HepG2 (cell line): Measurements from ENCODE around the gene PROC. TPM values are rescaled to one million over a fixed set of nuclear protein-coding genes. Genes with fewer than 3 reads are reported as not detected.

Source experiments
- ARID4A ChIP-seq: sonication (generic); formaldehyde crosslinking; IDR thresholded peaks from 2 replicates; pipeline ENCODE4 v1.5.0; 2020; ENCODE audit warnings: mild to moderate bottlenecking, missing genetic modification reagents, borderline replicate concordance
- ATM ChIP-seq: fragments of 450-650 bp; IDR thresholded peaks from 2 replicates; pipeline ENCODE4 v1.7.1; 2017; ENCODE audit warnings: mild to moderate bottlenecking, borderline replicate concordance
- CHD4 ChIP-seq: fragments of 200-600 bp; sonication (generic); IDR thresholded peaks from 2 replicates; pipeline ENCODE4 v1.7.0; 2017; ENCODE audit warnings: mild to moderate bottlenecking, low read length, borderline replicate concordance
- E2F2 ChIP-seq: sonication (generic); formaldehyde crosslinking; IDR thresholded peaks from 2 replicates; pipeline ENCODE4 v1.4.0; 2020; ENCODE audit warnings: missing genetic modification reagents, borderline replicate concordance
- EED ChIP-seq: sonication (generic); formaldehyde crosslinking; IDR thresholded peaks from 2 replicates; pipeline ENCODE4 v1.5.0; 2020; ENCODE audit warnings: mild to moderate bottlenecking, missing genetic modification reagents
- FIP1L1 ChIP-seq: fragments of 200-400 bp; formaldehyde crosslinking; IDR thresholded peaks from 2 replicates; pipeline ENCODE4 v1.6.1; 2018; ENCODE audit warnings: low read depth, mild to moderate bottlenecking, low read length, moderate library complexity, borderline replicate concordance; ENCODE audit not compliant: insufficient read depth
- MAFF ChIP-seq: IDR thresholded peaks from 2 replicates; pipeline ENCODE4 v1.6.1; 2011; ENCODE audit warnings: low read depth, low read length, improper control_type of control experiment
- MXD3 ChIP-seq: IDR thresholded peaks from 2 replicates; pipeline ENCODE4 v1.6.1; 2016; ENCODE audit warnings: mild to moderate bottlenecking, missing biosample characterization, missing genetic modification reagents
- NFE2L2 ChIP-seq: fragments of 150-350 bp; IDR thresholded peaks from 2 replicates; pipeline ENCODE4 v1.6.1; 2014; ENCODE audit warnings: low read length
- NFIC ChIP-seq: IDR thresholded peaks from 2 replicates; pipeline ENCODE4 v1.6.1; 2012; ENCODE audit warnings: mild to moderate bottlenecking, low read length, inconsistent platforms
- PLSCR1 ChIP-seq: sonication (generic); formaldehyde crosslinking; IDR thresholded peaks from 2 replicates; pipeline ENCODE4 v1.5.0; 2020; ENCODE audit warnings: missing genetic modification reagents, mild to moderate bottlenecking, borderline replicate concordance
- SP4 ChIP-seq: sonication (generic); formaldehyde crosslinking; IDR thresholded peaks from 2 replicates; pipeline ENCODE4 v1.8.1; 2023; ENCODE audit warnings: mild to moderate bottlenecking, missing genetic modification reagents
- TEF ChIP-seq: sonication (generic); formaldehyde crosslinking; IDR thresholded peaks from 2 replicates; pipeline ENCODE4 v1.5.0; 2020; ENCODE audit warnings: missing genetic modification reagents
- ZBTB42 ChIP-seq: sonication (generic); formaldehyde crosslinking; IDR thresholded peaks from 2 replicates; pipeline ENCODE4 v1.5.0; 2020; ENCODE audit warnings: mild to moderate bottlenecking, missing genetic modification reagents
- ZFAT ChIP-seq: sonication (generic); formaldehyde crosslinking; conservative IDR thresholded peaks from 2 replicates; pipeline ENCODE4 v1.8.1; 2023; ENCODE audit warnings: missing genetic modification reagents, inconsistent platforms
- ZNF138 ChIP-seq: sonication (generic); formaldehyde crosslinking; IDR thresholded peaks from 2 replicates; pipeline ENCODE4 v1.5.0; 2020; ENCODE audit warnings: mild to moderate bottlenecking, low read depth, missing genetic modification reagents
- ZNF329 ChIP-seq: sonication (generic); formaldehyde crosslinking; IDR thresholded peaks from 2 replicates; pipeline ENCODE4 v1.9.0; 2021; ENCODE audit warnings: low read depth, mild to moderate bottlenecking, missing genetic modification reagents
- ZNF709 ChIP-seq: sonication (generic); formaldehyde crosslinking; IDR thresholded peaks from 2 replicates; pipeline ENCODE4 v1.5.0; 2020; ENCODE audit warnings: mild to moderate bottlenecking, missing genetic modification reagents
- ZNF775 ChIP-seq: sonication (generic); formaldehyde crosslinking; IDR thresholded peaks from 2 replicates; pipeline ENCODE4 v1.4.0; 2020; ENCODE audit warnings: missing genetic modification reagents, mild to moderate bottlenecking, moderate library complexity, borderline replicate concordance
- ZNF776 ChIP-seq: sonication (generic); formaldehyde crosslinking; IDR thresholded peaks from 2 replicates; pipeline ENCODE4 v1.4.0; 2020; ENCODE audit warnings: mild to moderate bottlenecking, missing genetic modification reagents
- ZNF878 ChIP-seq: sonication (generic); formaldehyde crosslinking; IDR thresholded peaks from 2 replicates; pipeline ENCODE4 v1.8.1; 2023; ENCODE audit warnings: mild to moderate bottlenecking, missing genetic modification reagents, moderate library complexity
- polyA plus RNA-seq, 8 experiments: library from polyadenylated mRNA; depleted of rRNA in 3 of 8; stranded (reverse) in 7 of 8; unstranded in 1 of 8; fragments of >200 nt; fragmentation: Illumina TruSeq in 4 of 8; extraction: Trizol in 4 of 8; gene quantifications; 2 replicates each; pipeline versions ENCODE4 v1.2.1 to v1.2.3, GENCODE V29; 2011 to 2016; ENCODE audit warnings: low read depth in 4 of 8, missing spikeins in 1 of 8, mixed read lengths in 1 of 8; ENCODE audit not compliant: insufficient read depth in 1 of 8
- total RNA-seq, 5 experiments: library from RNA; depleted of rRNA; stranded (reverse); fragments of >200 nt; fragmentation: Illumina TruSeq; extraction: Trizol; gene quantifications; 2 replicates each; pipeline ENCODE4 v1.2.3, GENCODE V29; 2016; ENCODE audit warnings: low read depth in 1 of 5

PROC gene
- total and polyA plus RNA-seq, 2 of the 13 experiments (the other 11 are each of a cell fraction or from before 2014, with no cell fraction given) = 134 to 185 TPM

GRCh38 chr2:127454595-127455565 lies 36.7 kb downstream of the PROC start (continued):
- TF ChIP-seq TEF (CRISPR knock-in tag) (no peak), NFIC (peak; percentile 46; the same call in 1 of the 2 replicates), NFE2L2 (peak; percentile 80), SP4 (CRISPR knock-in tag) (peak; percentile 60), ZFAT (no peak), ZBTB42 (CRISPR knock-in tag) (0 out of 2 replicates have a peak, but pooled peaks have one; percentile 53), FIP1L1 (no peak), ZNF709 (CRISPR knock-in tag) (peak; percentile 77), ZNF878 (CRISPR knock-in tag) (no peak; the same call in 1 of the 2 replicates), PLSCR1 (no peak; the same call in 1 of the 2 replicates), EED (CRISPR knock-in tag) (peak; percentile 47; the same call in 1 of the 2 replicates), ZNF775 (CRISPR knock-in tag) (peak; percentile 74; the same call in 1 of the 2 replicates), ATM (no peak), MAFF (no peak), MXD3 (CRISPR knock-in tag) (peak; percentile 64), ZNF138 (CRISPR knock-in tag) (no peak), ARID4A (CRISPR knock-in tag) (peak; percentile 90), CHD4 (peak; percentile 32; the same call in 1 of the 2 replicates), ZNF776 (CRISPR knock-in tag) (no peak), ZNF329 (CRISPR knock-in tag) (peak; percentile 76), E2F2 (CRISPR knock-in tag) (no peak; the same call in 1 of the 2 replicates)
